Measurements from ENCODE around the gene GGT6.

GGT6 gene

DNA sequence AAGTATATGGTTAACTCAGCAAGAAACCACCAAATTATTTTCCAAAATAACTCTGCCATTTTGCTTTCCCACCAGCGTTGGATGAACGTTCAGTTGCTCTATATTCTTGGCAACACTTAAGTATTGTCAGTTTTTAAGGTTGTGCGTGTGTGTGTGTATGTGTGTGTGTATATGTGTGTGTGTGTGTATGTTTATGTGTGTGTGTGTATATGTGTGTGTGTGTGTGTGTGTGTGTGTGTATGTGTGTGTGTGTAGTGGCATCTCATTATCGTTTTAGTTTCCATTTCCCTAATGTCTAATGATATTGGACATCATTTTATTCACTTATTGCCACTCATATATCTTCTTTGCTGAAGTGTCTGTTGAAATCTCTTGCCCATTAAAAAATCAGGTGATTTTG is 12.7 kb upstream of the GGT6 start:
- Histone ChIP-seq H3K4me3 (ENCODE audit: severe bottlenecking) (no peak overlapping the region), H3K27me3 (ENCODE audit: insufficient read depth, poor library complexity, severe bottlenecking) (no peaks in the 10 kb centered on the region), H3K4me1 (ENCODE audit: insufficient read depth, poor library complexity, severe bottlenecking) (no peaks in the 10 kb centered on the region), H3K36me3 (ENCODE audit: low read depth) (no peaks in the 10 kb centered on the region), H3K9me3 (ENCODE audit: severe bottlenecking) (no peaks in the 10 kb centered on the region), H3K27ac (ENCODE audit: poor library complexity, severe bottlenecking) (no peak overlapping the region)
- TF ChIP-seq, protein P1, sequence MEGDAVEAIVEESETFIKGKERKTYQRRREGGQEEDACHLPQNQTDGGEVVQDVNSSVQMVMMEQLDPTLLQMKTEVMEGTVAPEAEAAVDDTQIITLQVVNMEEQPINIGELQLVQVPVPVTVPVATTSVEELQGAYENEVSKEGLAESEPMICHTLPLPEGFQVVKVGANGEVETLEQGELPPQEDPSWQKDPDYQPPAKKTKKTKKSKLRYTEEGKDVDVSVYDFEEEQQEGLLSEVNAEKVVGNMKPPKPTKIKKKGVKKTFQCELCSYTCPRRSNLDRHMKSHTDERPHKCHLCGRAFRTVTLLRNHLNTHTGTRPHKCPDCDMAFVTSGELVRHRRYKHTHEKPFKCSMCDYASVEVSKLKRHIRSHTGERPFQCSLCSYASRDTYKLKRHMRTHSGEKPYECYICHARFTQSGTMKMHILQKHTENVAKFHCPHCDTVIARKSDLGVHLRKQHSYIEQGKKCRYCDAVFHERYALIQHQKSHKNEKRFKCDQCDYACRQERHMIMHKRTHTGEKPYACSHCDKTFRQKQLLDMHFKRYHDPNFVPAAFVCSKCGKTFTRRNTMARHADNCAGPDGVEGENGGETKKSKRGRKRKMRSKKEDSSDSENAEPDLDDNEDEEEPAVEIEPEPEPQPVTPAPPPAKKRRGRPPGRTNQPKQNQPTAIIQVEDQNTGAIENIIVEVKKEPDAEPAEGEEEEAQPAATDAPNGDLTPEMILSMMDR (IDR thresholded peaks at IDR 0.05; ENCODE audit: poor library complexity, severe bottlenecking): no peak
- ATAC-seq (ENCODE audit: low read depth): no peak
- DNase-seq (ENCODE audit: low spot score): no peak

DNA sequence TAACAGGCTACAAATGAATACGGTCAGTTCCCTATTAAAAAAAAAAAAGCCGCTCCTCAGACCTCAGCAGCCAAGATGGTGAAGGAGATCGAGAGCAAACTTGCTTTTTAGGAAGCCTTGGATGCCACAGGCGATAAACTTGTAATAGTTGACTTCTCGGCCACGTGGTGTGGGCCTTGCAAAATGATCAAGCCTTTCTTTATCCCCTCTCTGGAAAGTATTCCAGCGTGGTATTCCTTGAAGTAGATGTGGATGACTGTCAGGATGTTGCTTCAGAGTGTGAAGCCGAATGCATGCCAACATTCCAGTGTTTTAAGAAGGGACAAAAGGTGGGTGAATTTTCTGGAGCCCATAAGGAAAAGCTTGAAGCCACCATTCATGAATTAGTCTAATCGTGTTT is 11.8 kb upstream of the GGT6 start:
- ATAC-seq (ENCODE audit: low read depth): no peak
- TF ChIP-seq, protein P1 (IDR thresholded peaks at IDR 0.05; ENCODE audit: poor library complexity, severe bottlenecking): no peak
- no peaks in the 10 kb centered on the region for H3K27me3 ChIP-seq (ENCODE audit: insufficient read depth, poor library complexity, severe bottlenecking)

DNA sequence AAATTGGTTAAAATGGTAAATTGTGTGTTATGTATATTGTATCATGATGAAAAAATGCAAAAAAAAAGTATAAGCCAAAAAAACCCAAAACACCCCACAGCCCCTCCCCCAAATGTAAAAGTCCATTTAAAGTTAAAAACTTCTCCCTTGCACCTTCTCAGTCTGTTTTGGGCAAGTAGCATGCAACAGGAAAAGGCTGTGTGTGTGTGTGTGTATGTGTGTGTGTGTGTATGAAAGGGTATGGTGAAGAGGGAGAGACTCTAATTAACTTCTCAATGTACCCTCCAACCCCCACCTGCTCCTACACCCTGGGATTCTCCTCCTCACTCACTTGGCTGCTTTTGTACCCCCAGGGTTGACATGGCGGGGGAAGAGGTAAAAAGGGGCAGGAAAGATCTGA is 9.2 kb upstream of the GGT6 start:
- no peaks in the 10 kb centered on the region for H3K9me3 ChIP-seq (ENCODE audit: severe bottlenecking)
- TF ChIP-seq, protein P1 (IDR thresholded peaks at IDR 0.05; ENCODE audit: poor library complexity, severe bottlenecking): no peak
- H3K27me3 ChIP-seq (ENCODE audit: insufficient read depth, poor library complexity, severe bottlenecking): no peaks in the 10 kb centered on the region
- ATAC-seq (ENCODE audit: low read depth): no peak
- no peak overlapping the region for H3K27ac ChIP-seq (ENCODE audit: poor library complexity, severe bottlenecking)
- H3K4me3 ChIP-seq (ENCODE audit: severe bottlenecking): no peak overlapping the region
- no peaks in the 10 kb centered on the region for H3K36me3 ChIP-seq (ENCODE audit: low read depth)
- no peak for DNase-seq (ENCODE audit: low spot score)
- no peaks in the 10 kb centered on the region for H3K4me1 ChIP-seq (ENCODE audit: insufficient read depth, poor library complexity, severe bottlenecking)

More for the DNA sequence above, 11.8 kb upstream of the GGT6 start:
- no peaks in the 10 kb centered on the region for H3K9me3 ChIP-seq (ENCODE audit: severe bottlenecking)
- no peak overlapping the region for H3K4me3 ChIP-seq (ENCODE audit: severe bottlenecking)
- no peaks in the 10 kb centered on the region for H3K4me1 ChIP-seq (ENCODE audit: insufficient read depth, poor library complexity, severe bottlenecking)
- H3K27ac ChIP-seq (ENCODE audit: poor library complexity, severe bottlenecking): no peak overlapping the region
- H3K36me3 ChIP-seq (ENCODE audit: low read depth): no peaks in the 10 kb centered on the region
- no peak for DNase-seq (ENCODE audit: low spot score)

DNA sequence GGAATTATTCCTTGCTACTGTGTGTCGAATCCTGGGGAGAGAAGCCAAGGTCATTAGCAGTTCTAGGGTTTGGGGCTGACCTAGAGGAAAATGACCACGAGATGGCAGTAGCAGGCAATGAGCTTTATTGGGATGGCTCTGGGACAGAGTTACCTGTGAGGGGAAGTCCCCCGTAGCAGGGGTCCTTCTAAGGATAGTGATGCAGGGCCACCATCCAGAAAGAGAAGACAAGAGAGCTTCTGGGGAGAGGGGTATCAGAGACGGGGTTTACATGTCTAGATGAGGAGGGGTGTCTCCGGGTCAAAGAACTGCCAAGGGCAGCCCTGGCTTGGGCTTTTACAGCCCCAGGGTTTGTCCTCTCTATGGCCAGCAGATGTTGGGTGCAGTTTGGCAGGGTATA is 6.4 kb upstream of the GGT6 start:
- peak; percentile 81 for ATAC-seq (ENCODE audit: low read depth)
- H3K9me3 ChIP-seq (ENCODE audit: severe bottlenecking): no peaks in the 10 kb centered on the region
- H3K4me3 ChIP-seq (ENCODE audit: severe bottlenecking): no peak overlapping the region
- H3K4me1 ChIP-seq (ENCODE audit: insufficient read depth, poor library complexity, severe bottlenecking): peaks cover 5% of the 10 kb centered on the region
- TF ChIP-seq, protein P1 (IDR thresholded peaks at IDR 0.05; ENCODE audit: poor library complexity, severe bottlenecking): peak; percentile 83
- H3K27ac ChIP-seq (ENCODE audit: poor library complexity, severe bottlenecking): no peak overlapping the region
- no peak for DNase-seq (ENCODE audit: low spot score)
- H3K27me3 ChIP-seq (ENCODE audit: insufficient read depth, poor library complexity, severe bottlenecking): no peaks in the 10 kb centered on the region
- no peaks in the 10 kb centered on the region for H3K36me3 ChIP-seq (ENCODE audit: low read depth)

DNA sequence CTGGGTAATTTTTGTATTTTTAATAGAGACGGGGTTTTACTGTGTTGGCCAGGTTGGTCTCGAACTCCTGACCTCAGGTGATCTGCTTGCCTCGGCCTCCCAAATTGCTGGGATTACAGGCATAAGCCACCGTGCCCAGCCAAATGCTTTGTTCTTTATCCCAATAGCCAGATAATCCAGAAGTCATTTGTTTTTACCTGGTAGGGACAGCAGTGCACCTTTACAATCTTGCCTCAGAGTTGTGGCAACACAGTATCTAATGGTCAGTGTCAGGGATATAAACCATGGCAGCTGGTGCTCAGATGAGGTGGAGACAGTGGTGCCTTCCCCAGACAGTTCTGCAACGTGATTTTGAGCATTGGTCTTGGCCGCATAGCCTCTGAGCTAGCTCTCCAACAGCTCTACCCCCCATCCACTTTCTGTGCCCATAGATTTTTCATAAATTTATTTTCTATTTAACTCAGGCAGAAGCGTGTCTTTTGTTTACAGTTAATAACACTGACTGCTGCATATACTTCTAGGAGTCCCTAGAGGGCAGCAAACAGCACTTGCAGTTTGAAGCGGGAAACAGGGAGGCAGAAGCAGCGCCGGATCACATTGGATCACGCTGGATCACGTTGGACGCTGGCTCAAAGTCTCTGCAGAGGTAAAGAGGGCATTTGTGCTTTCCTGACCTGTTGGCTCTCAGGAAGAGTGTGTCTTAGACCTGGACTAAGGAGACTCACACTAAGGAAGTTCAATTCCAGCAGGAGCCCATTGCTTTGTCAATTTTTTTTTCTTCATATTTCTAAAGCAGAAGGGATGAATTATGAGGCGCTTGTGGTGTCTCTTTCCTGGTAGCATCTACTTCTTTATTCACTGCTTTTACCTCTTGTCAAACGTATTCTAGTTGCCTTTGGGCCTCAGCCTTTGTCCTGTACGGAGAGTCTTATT is 5.1 kb upstream of the GGT6 start:
- H3K27ac ChIP-seq (ENCODE audit: poor library complexity, severe bottlenecking): no peak overlapping the region
- TF ChIP-seq, protein P1 (IDR thresholded peaks at IDR 0.05; ENCODE audit: poor library complexity, severe bottlenecking): peak; percentile 88
- no peak overlapping the region for H3K4me3 ChIP-seq (ENCODE audit: severe bottlenecking)
- no peaks in the 10 kb centered on the region for H3K27me3 ChIP-seq (ENCODE audit: insufficient read depth, poor library complexity, severe bottlenecking)
- ATAC-seq (ENCODE audit: low read depth): peak; percentile 80
- DNase-seq (ENCODE audit: low spot score): peak; percentile 69
- no peaks in the 10 kb centered on the region for H3K9me3 ChIP-seq (ENCODE audit: severe bottlenecking)
- peaks cover 6% of the 10 kb centered on the region for H3K4me1 ChIP-seq (ENCODE audit: insufficient read depth, poor library complexity, severe bottlenecking)
- no peaks in the 10 kb centered on the region for H3K36me3 ChIP-seq (ENCODE audit: low read depth)

Data from RWPE2 (cell line).